Stimulated activated CD4-positive, alpha-beta T cell treated with anti-CD3 and anti-CD28 coated beads, Interleukin-1b, Interleukin-23, amount 100 ng/mL, for 48 hours (primary cell): Measurements from ENCODE around the gene MIGA2.
"Not testable (repeated sequence)": the region's sequence is repeated elsewhere in the genome, so short reads cannot be mapped to it uniquely, and the experiment has no call there.

Experiments
- DNase-seq: peaks from one replicate; pipeline ENCODE4 v3.0.0-alpha.2; 2020

The MIGA2 gene, protein sequence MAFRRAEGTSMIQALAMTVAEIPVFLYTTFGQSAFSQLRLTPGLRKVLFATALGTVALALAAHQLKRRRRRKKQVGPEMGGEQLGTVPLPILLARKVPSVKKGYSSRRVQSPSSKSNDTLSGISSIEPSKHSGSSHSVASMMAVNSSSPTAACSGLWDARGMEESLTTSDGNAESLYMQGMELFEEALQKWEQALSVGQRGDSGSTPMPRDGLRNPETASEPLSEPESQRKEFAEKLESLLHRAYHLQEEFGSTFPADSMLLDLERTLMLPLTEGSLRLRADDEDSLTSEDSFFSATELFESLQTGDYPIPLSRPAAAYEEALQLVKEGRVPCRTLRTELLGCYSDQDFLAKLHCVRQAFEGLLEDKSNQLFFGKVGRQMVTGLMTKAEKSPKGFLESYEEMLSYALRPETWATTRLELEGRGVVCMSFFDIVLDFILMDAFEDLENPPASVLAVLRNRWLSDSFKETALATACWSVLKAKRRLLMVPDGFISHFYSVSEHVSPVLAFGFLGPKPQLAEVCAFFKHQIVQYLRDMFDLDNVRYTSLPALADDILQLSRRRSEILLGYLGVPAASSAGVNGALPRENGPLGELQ

DNA sequence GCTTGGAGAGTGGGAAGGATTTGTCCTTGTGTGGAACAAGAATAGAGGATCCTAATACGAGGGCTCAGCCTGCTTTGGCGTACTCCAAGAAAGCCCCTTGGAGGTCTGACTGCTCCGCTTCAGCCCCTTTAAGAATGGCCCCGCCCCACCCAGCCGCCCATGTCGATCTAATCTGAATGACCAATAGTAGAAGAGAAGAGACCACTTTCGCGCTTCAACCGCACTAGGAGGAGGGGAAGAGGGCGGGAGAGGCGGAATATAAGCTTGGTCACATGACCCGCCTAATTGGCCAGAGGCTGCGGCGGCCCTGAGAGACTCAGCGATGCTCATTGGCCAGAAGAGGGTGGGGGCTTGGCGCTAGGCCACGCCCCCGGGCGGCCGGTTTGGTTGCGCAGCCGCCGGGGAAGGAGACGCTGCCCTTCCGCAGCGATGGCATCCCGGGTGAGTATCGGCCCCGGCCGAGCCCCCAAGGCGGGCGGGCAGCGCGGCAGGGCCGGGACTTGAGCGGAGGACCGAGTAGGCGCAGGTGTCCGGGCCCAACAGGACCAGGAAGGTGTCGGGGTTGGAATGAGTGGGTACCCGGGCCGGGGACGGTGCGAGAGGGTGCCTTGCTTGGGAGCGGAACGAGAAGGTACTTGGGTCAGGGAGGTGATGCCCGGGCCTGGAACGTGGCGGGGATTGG is at the start of gene MIGA2:
Gene MIGA2, plus strand, starts transcription at position 386 of the 682 bp plus-strand sequence. CDS start 3,969 bp downstream, outside the sequence.
- peak; percentile 96 for DNase-seq

DNA sequence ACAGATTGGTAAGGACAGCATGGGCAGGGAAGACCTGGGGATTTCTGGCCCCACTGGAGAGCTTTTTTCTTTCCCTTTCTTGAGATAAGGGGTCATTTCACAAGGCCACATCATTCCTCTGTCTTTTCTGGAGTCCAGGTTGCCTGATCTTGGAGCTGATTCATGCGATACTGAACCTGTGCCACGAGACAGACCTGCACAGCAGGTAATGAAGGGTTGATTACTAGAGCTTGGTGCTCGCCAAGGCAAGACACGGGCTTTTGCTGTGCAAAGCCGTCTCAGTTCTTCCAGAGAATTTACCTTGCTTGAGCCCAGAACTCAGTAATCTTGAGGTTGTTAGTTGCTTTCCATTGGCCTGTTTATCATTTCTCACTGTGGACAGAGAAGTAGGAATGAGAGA is 49.8 kb upstream of the MIGA2 start:
- DNase-seq = no peak

DNA sequence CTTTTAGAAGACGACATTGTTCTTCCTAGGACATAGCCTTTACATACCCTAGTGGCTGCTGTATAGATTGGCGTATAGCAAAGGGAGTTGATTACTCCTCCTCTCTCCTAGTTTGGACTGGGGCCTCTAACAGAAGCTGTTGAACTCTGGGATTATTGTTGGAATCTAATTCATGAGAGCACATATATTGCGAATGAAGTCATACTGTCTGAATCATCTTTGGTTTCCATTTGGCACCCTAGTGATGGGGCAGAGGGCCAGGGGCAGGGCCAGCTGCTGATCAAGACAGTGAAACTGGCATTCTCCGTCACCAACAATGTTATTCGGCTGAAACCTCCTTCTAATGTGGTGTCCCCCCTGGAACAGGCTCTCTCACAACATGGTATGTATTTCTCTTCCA is 48.6 kb upstream of the MIGA2 start:
- DNase-seq = no peak

DNA sequence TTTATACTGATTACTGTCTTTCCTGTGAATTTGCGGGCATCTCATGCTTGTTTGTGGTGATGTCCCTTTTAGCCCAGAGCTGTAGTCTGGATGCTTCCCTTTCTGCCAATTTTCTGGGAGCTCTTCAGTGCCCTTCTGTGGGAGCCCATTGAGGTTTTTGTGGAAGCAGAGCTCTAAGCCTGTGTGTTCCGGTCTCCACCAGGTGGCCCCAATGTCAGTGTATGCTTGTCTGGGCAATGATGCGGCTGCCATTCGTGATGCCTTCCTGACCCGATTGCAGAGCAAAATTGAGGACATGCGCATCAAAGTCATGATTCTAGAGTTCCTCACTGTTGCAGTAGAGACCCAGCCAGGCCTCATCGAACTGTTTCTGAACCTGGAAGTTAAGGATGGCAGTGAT is 43.4 kb upstream of the MIGA2 start:
- DNase-seq = no peak

DNA sequence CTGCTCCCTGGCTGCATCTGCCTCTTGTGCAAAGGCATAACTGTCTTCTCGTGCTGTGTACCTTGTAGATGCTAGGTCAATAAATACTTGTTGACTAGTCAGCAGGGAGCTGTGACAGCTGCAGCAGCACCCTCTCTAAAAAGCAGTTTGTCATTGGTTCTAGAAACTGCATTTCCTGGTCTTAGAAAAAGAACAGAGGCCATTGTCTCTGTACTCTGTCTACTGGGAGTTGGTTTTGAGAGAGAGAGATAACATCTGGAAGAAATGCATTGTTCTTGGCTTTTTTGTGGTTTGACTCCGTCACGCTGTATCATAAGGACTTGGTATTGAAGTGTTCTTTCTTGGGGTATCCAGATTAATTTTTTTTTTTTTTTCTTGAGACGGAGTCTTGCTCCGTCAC is 40.6 kb upstream of the MIGA2 start:
- DNase-seq = no peak

DNA sequence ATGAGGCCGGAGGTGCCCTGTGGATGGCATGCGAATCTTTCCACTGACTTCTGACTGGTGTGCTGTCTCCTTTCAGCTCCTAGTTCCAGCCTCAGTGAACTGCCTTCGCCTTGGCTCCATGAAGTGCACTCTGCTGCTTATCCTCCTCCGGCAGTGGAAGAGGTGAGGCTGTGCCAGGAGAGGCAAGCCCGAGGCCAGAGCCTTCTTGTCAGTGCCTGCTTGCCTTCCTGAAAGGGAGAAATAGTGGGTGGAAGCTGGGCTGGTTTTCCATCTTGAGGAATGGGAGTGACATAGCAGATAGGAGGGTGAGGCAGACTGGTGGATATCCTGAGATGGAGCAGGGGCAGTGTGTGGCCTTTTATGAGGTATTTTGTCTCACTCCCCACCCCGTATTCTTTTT is 38.0 kb upstream of the MIGA2 start:
- DNase-seq = no peak

DNA sequence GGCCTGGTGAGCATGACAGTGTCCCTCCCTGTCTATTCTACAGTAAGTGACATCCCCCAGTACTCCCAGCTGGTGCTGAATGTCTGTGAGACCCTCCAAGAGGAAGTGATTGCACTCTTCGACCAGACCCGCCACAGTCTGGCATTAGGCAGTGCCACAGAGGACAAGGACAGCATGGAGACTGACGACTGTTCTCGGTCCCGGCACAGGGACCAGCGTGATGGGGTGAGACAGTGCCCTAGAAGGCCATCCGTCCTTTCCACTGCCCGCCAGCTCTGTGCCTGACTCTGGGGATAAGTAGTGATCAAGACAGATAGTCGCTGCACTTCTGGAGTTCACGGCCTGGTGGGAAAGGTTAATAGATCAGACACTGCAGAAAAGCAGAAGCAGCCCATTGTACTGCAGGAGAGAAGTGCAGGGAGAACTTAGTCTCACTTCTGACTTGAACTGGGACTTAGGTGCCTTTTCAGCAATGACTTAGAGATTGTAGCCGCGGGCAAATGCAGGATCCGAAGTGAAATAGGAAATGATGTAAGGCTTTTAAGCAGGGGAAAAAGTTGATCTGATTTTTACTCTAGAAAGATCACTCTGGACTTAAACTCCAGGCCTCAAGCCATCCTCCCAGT is 36.7 kb upstream of the MIGA2 start:
- DNase-seq = no peak

DNA sequence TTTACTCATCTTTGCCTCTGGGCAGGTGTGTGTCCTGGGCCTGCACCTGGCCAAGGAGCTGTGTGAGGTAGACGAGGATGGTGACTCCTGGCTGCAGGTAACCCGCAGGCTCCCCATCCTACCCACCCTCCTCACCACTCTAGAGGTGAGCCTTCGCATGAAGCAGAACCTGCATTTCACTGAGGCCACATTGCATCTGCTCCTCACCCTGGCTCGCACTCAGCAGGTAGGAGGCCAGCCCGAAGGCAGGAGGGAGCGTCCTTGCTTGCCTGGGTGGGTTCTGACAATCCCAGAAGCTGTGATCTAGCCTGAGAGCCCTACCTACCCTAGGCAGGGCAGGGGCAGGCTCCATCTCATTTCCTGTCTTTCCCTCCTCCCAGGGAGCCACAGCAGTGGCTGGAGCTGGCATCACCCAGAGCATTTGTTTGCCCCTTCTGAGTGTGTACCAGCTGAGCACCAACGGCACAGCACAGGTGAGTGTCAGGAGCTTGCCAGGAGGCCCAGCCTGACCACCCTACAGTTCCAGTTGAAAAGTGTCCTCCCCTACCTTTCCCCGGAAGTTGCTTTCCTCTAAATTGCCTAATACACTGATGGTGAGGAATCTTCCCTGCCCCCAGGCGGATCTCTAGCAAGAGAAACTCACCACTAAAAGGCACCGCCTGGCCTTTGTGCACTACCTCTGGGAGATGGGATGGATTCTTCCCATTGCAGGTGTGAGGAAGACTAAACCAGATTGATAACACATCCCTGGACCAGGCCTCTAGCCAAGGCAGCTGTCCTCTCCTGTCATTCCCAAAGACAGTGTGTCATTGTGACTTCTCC is 34.7 kb upstream of the MIGA2 start:
- no peak for DNase-seq

DNA sequence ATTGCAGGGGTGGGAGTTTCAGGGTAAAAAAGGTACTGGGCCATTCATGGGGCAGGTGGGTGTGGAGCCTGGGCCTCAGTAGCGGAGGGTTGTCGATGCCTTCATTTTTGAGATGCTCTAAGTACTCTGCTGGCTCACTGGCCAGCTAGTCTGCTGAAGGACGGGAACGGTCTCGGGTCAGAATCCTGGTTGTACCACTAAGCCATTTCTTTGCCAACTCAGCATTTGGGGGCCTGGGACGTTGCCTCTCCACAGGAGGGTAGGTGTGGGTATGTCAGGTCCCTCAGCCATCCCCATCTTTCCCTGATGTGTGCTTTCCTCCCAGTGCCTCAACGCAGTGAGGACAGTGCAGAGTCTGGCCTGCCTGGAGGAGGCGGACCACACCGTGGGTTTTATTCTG is 33.4 kb upstream of the MIGA2 start:
- no peak for DNase-seq

DNA sequence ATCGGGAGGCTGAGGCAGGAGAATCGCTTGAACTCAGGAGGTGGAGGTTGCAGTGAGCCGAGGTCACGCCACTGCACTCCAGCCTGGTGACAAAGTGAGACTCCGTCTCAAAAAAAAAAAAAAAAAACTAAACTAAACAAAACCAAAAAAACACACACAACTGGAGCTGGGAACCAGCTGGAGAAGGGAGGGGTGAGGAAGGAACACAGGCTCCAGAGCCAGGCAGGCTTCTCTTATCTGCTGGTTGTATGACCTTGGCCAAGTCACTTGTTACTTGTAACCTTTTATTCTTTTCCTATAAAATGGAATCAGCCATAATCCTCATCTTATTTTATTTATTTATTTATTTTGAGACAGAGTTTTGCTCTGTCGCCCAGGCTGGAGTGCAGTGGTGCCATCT is 32.3 kb upstream of the MIGA2 start:
- not testable (repeated sequence) for DNase-seq

DNA sequence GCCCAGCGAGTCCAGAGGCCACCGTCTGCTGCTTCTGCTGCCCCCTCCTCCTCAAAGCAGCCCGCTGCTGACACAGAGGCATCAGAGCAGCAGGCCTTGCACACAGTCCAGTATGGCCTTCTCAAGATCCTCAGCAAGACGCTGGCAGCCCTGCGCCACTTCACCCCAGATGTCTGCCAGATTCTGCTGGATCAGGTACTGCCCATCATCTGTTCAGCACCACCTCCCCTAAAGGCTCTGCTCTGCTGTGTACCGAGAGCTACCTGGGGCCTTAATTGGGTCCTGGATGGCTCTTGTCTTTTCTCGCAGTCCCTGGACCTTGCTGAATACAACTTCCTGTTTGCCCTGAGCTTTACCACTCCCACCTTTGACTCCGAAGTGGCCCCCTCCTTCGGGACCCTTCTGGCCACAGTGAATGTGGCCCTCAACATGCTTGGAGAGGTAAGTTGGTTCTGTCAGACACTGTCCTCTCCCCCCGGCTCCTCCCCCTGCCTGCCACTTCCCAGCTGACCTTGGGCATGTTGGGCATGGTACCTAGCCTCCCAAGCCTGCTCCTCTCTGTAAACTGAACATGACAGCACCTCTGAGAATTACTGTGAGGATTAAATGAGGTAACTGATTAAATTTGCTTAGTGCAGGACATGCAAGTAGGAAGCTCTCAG is 31.0 kb upstream of the MIGA2 start:
- DNase-seq = no peak

DNA sequence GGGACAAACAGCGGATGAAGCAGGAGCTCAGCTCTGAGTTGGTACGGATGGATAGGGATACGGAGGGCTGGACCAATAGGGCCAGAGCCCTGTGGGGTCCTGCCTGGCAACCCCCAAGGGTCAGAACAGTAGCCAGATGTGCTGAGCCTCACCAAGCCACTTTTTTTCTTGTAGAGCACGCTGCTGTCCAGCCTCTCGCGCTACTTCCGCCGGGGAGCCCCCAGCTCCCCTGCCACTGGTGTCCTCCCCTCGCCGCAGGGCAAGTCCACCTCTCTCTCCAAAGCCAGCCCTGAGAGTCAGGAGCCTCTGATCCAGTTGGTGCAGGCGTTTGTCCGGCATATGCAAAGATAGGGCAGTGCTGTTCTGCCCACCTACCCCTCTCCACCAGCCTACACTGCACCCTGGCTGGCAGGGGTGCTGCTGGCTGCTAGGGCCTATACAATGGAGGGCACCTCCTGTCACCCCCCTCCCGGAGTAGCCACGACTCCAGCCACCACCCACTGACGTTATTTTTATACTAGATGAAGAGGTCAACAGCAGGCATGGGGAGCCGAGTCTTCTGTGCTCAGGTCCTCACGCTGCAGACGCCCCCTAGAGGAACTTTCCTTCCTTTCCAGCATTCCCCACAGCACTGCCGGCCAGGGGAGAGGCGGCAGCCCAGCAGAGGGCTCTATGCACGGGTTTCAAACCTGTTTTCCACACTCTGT is 29.9 kb upstream of the MIGA2 start:
- peak; percentile 42 for DNase-seq

DNA sequence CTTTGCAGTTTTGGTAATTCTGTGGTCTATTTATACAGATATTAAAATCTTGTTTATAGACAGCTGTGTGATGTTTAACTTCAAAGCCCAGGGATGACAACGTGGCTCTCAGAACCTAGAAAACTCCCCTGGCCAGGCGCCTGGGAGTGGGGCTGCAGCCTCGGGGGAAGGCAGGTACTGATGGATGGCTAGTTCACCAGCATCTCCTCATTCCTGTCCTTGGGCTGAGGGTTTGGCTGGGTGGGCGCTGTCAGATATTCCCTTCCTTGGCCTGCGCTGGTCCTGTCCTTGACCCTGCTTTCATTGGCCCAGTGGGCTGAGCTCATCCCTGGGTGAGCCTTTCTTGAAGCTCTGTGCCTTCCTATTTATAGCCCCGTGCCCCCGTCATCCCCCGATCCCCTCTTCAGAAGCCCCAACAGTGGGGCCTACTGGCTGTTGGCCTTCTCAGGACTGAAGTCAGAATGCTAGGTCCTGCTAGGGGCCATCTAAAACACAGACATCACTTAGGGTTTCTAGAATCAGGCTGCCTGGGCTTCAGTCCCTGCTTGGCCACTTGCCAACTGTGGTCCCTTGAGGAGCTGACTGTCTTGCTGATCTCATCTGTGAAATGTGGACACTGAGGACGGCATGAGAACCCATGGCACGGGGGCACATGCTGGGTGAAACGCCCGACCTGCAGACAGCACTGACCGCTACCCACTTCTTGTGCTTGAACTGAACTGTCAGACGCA is 29.2 kb upstream of the MIGA2 start:
- DNase-seq = no peak

DNA sequence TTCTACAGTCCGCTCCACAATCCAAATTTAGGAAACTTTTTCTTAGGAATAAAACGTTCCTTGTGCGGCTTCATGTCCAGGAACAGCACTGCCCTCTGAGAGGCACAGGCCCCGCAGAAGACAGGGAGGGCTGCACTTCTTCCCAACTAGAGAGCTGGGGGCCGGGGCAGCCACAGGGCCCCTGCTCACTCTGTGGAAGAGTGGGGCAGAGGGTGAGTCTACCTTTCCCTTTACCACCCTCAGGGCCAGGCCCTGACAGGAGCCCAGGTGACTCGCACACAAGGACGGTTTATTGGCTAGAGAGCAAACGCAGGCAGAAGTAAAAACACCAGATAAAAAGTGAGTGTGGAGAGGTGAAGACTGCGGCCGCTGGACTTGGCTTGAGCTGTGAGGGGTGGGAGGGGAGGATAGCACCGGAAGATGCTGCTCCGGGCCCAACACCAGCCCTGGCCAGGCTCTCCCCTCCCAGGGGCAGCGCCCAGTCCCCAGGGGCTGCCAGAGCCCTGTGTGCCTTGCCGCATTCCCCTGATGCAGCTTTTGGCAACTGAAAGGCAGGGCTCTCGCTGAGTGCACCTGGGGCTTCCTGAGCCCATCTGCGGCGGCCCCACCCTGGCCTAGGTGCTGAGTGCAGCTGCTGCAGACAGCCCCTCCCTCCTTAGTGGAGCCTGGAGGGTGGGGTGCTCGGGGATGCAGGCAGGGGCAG is 28.5 kb upstream of the MIGA2 start:
- DNase-seq = no peak

DNA sequence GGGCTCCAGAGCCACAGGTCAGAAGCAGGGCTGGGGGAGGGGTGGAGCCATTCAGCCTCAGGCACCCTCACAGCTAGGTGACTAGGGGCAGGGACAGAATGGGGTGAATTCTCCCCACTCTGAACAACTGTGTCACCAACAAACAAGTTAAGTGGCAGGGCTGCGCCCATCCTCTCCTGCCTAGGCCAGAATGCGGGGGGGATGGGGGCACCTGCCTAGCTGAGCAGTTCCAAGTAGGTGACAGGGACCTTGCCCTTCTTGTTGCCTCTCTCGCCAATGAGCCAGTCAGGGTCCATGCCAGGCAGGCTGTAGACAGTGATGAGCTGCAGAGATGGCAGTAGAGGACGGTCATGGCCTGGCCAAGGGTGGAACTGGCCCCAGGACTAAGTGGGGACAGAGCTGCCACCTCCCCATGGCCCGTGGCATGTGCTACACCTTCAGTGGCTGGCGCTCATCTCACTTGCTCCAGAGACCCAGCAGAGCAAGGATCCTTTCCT is 27.9 kb upstream of the MIGA2 start:
- no peak for DNase-seq

DNA sequence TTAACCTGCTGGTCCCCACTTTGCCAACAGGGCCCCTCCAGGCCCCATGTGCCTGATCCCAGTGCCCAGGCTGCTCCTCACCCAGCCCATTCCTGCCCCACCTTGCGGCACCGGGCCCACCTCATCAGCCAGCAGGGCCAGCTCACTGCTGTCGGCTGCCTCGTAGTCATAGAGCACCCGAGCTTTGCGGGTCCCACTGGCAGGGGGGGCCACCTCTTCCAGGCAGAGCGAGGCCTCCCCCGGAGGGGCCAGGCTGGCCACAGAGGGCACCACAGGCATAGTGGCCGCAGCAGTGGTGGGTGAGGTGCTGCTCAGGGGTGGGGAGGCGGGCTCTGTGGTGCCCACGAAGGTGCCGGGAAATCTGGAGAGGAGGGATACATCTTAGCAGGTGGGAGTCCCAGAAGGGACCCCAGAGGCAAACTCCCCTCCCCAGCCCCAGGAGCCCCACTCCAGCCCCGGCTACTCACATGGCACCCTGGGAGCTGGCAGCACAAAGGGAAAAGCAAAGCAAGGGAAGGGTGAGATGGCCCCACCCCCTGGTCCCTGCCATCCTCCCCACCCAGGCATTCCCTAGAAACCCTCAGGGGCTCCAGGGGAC is 27.3 kb upstream of the MIGA2 start:
- no peak for DNase-seq

DNA sequence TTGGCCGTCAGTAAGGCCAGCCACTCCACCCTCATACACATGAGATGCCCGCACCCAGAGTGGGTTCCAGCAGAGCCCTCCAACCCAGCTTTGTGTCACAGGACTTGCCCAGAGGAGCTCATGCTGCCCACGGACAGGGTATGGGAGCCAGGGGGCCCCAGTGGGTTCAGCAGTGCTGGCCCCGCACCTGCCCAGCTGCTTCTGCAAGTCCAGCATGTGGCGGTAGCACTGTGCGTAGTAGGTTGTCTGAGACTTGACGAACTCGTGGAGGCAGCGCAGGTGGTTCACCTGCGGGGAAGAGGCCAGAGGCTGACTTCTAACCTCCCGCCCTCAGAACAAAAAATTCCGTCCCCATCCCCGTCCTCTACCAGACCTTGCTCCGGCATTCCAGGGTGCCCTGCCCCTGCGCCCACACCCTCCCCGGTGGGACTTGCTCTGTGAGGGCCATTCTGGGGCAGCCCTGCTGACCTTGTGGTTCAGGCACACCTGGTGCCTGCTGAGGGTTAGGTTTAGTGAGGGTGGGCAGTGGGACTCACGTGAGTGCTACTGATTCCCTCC is 26.8 kb upstream of the MIGA2 start:
- DNase-seq = no peak

DNA sequence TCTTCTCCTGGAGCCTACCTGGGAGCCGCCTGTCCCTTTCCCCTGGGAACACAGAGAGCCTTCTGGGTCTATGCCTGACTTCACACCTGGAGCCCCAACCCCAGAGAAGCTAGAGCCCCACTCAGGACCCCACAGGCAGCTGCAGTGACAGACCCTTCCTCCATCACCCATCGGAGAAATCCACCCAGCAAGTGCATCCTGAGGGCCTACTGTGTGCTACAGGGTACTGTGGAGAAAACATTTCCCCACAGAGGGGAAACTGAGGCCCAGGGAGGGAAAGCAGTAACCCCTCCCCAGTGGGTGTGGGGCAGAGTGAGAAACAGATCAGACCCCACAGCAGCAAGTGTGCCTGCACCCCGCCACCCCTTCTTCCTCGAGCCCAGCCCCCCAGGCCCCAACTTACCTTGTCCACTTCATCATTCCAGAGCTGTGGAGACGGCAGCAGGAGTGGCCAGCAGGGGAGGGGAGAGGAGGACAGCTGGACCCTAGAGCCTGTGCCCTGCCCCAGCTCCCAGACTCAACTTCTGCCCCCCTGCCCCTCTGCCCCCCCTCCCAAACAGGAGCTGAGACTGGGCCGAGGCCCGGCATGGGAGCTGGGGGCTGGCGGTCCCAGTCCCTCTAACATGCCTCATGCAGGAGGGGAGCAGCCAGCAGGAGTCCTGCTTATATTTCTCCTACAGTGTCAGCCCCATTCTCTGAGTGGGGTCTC is 26.0 kb upstream of the MIGA2 start:
- DNase-seq = no peak

DNA sequence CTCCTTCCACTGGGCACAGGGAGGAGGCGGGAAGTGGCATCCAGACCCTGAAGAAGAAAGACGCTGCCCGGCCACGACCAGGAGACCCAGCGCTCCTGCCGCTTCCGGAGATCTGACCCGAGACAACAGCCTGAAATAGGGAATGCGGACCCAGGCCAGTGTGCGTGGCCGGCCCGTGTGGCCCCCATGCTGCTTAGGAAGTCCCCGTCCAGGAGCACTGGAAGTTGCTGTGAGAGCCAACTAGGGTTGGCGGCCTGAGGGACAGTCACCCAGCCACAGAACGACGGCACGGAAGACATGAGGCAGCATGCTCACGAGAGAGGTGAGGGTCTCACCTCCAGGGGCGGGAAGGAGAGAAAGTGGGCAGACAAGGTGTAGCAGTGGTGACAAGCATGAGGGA is 25.3 kb upstream of the MIGA2 start:
- no peak for DNase-seq
